Gastrocnemius medialis (tissue), 4 donors: Measurements from ENCODE around the gene DNAJC19.

ENCODE experiments used
- POLR2A ChIP-seq, 2 donors: fragments of 450-650 bp; IDR thresholded peaks; one replicate each; pipeline ENCODE4 v1.6.1; 2017; ENCODE audit warnings: antibody characterized with exemption in 2 of 2, mild to moderate bottlenecking in 2 of 2, moderate library complexity in 2 of 2
- TF ChIP-seq, protein P1 (sequence below), 5 experiments: fragments of 450-650 bp in 3 of 5; fragments of 200-600 bp in 2 of 5; sonication (generic) in 2 of 5; IDR thresholded peaks in 4 of 5; conservative IDR thresholded peaks in 1 of 5; 1 replicate in 4 of 5; 2 replicates in 1 of 5; pipeline ENCODE4 v1.5.1; 2016 to 2019; ENCODE audit warnings: antibody characterized with exemption in 5 of 5, mild to moderate bottlenecking in 3 of 5, moderate library complexity in 3 of 5

DNA sequence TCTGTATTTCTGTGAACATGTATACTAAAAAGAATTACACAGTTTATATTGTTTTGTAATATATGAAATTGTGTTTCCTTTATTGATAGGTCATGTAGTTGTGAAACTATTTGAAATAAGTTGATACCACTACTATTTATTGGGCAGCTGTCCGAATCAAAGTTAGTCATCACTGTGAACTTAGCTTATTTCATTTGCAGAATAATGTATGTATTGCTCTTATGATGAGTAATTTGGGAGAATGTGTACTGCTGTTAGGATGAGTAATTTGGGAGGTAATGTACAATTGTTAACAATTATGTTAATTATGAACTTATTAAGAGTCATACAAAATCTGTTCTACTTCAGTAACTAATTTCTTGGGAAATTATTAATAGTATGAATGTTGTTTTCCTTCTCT is 54.9 kb downstream of the DNAJC19 start:
- TF ChIP-seq, protein P1, sequence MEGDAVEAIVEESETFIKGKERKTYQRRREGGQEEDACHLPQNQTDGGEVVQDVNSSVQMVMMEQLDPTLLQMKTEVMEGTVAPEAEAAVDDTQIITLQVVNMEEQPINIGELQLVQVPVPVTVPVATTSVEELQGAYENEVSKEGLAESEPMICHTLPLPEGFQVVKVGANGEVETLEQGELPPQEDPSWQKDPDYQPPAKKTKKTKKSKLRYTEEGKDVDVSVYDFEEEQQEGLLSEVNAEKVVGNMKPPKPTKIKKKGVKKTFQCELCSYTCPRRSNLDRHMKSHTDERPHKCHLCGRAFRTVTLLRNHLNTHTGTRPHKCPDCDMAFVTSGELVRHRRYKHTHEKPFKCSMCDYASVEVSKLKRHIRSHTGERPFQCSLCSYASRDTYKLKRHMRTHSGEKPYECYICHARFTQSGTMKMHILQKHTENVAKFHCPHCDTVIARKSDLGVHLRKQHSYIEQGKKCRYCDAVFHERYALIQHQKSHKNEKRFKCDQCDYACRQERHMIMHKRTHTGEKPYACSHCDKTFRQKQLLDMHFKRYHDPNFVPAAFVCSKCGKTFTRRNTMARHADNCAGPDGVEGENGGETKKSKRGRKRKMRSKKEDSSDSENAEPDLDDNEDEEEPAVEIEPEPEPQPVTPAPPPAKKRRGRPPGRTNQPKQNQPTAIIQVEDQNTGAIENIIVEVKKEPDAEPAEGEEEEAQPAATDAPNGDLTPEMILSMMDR (IDR thresholded peaks at IDR 0.05 in 4 of 5, conservative IDR thresholded peaks at IDR 0.05 in 1 of 5), result no peak
- no peak for TF ChIP-seq POLR2A (IDR thresholded peaks at IDR 0.05)
